Gastrocnemius medialis (tissue), 4 donors: ENCODE results near the gene RRP1. TPM values are rescaled to one million over a fixed set of nuclear protein-coding genes. Genes with fewer than 3 reads are reported as not detected.

ENCODE experiments used
- ATAC-seq, 2 donors: fragments of 150-250 bp; one replicate each; pipeline ENCODE4 v1.9.1; 2016
- DNase-seq, 2 donors: peaks; one replicate each; pipeline ENCODE4 v3.0.0-alpha.2; 2019
- H3K27ac ChIP-seq, 4 donors: fragments of 200-600 bp; sonication (generic); 1 replicate in 1 of 4; 2 replicates in 3 of 4; pipeline ENCODE4 v1.5.1; 2016 to 2018; ENCODE audit warnings: mild to moderate bottlenecking in 2 of 4, moderate library complexity in 1 of 4
- H3K27me3 ChIP-seq, 3 donors: fragments of 200-600 bp; sonication (generic) in 2 of 3; 1 replicate in 1 of 3; 2 replicates in 2 of 3; pipeline versions ENCODE4 v1.5.1 to v1.6.0; 2016 to 2019; ENCODE audit warnings: mild to moderate bottlenecking in 1 of 3, moderate library complexity in 1 of 3
- H3K36me3 ChIP-seq, 2 donors: fragments of 200-600 bp; sonication (generic) in 1 of 2; one replicate each; pipeline ENCODE4 v1.5.1; 2017 to 2018
- H3K4me1 ChIP-seq, 2 donors: fragments of 200-600 bp; sonication (generic) in 1 of 2; one replicate each; pipeline ENCODE4 v1.5.1; 2016 to 2017; ENCODE audit warnings: mild to moderate bottlenecking in 2 of 2
- H3K4me3 ChIP-seq, 4 donors: fragments of 200-600 bp; sonication (generic) in 3 of 4; 1 replicate in 1 of 4; 2 replicates in 3 of 4; pipeline ENCODE4 v1.5.1; 2016 to 2019; ENCODE audit warnings: mild to moderate bottlenecking in 2 of 4
- H3K9me3 ChIP-seq, 3 donors: fragments of 200-600 bp; sonication (generic) in 2 of 3; 1 replicate in 1 of 3; 2 replicates in 2 of 3; pipeline ENCODE4 v1.5.1; 2016 to 2019
- CTCF ChIP-seq, 5 experiments: fragments of 450-650 bp in 3 of 5; fragments of 200-600 bp in 2 of 5; sonication (generic) in 2 of 5; IDR thresholded peaks in 4 of 5; conservative IDR thresholded peaks in 1 of 5; 1 replicate in 4 of 5; 2 replicates in 1 of 5; pipeline ENCODE4 v1.5.1; 2016 to 2019; ENCODE audit warnings: antibody characterized with exemption in 5 of 5, mild to moderate bottlenecking in 3 of 5, moderate library complexity in 3 of 5
- POLR2A ChIP-seq, 2 donors: fragments of 450-650 bp; IDR thresholded peaks; one replicate each; pipeline ENCODE4 v1.6.1; 2017; ENCODE audit warnings: antibody characterized with exemption in 2 of 2, mild to moderate bottlenecking in 2 of 2, moderate library complexity in 2 of 2
- in situ Hi-C, 4 donors: fragments of 200-750 bp; cut with MboI; loops; one replicate each; pipeline versions ENCODE4 v1.15.0 to v1.8.0; 2017; ENCODE audit warnings: low sequenced_read_pairs in 4 of 4
- intact Hi-C: fragments of 100-400 bp; cut with DNase I; formaldehyde crosslinking; loops from one replicate; pipeline ENCODE4 v1.15.1; 2023; ENCODE audit warnings: low total_unique reads
- total RNA-seq, 4 donors: library from RNA; depleted of rRNA; stranded (reverse); fragments of >200 nt; gene quantifications; one replicate each; pipeline versions ENCODE4 v1.1.0 to v1.2.3, GENCODE V29; 2016

The RRP1 gene
- total RNA-seq, 4 donors from 2014 or later = 17.5 to 32.0 (median 25.1) TPM

GRCh38 chr21:43853851-43854772, 64.7 kb downstream of the RRP1 start:
- DNase-seq (no peak), ATAC-seq (no peak)
- no peaks in the 10 kb centered on the region for H3K36me3 ChIP-seq
- H3K4me1 ChIP-seq = no peaks in the 10 kb centered on the region
- TF ChIP-seq CTCF (IDR thresholded peaks at IDR 0.05 in 4 of 5, conservative IDR thresholded peaks at IDR 0.05 in 1 of 5) = no peak
- TF ChIP-seq POLR2A (IDR thresholded peaks at IDR 0.05) = no peak
- in situ Hi-C loops = no loop called here
- H3K27me3 ChIP-seq = no peaks in the 10 kb centered on the region
- no peaks in the 10 kb centered on the region for H3K9me3 ChIP-seq
- intact Hi-C loops = no loop called here
- no peak overlapping the region for H3K27ac ChIP-seq
- H3K4me3 ChIP-seq = no peak overlapping the region

Other genes with a start within 250 kb of the RRP1 start
- gene HSF2BP, start 130.1 kb upstream of the RRP1 start, total RNA-seq = under 1 TPM in 1 of 4 donors, not detected in 3; 0.63 TPM
- gene RRP1B, start 130.0 kb upstream of the RRP1 start, total RNA-seq = 10 to 100 TPM; 12.5 to 24.7 (median 18.9) TPM
- gene PDXK, start 70.4 kb upstream of the RRP1 start, total RNA-seq = 10 to 100 TPM; 12.4 to 39.2 (median 21.9) TPM
- gene CSTB, start 13.3 kb upstream of the RRP1 start, total RNA-seq = 1 to 10 TPM; 1.3 to 5.9 (median 5.2) TPM
- gene AGPAT3, start 75.6 kb downstream of the RRP1 start, total RNA-seq = 100 to 1,000 TPM in 1 of 4 donors, 10 to 100 TPM in 3; 44.2 to 102 (median 59.3) TPM
- 10 to 100 TPM; 17.9 to 32.9 (median 23.1) TPM for gene TRAPPC10, start 222.7 kb downstream of the RRP1 start, total RNA-seq